CD14-positive monocyte (primary cell): ENCODE results near the gene PEAK1. TPM values are rescaled to one million over a fixed set of nuclear protein-coding genes. Genes with fewer than 3 reads are reported as not detected.

Source experiments
- DNase-seq, 3 donors: peaks; one replicate each; pipeline ENCODE4 v3.0.0-alpha.2; 2011 to 2022
- H2AFZ ChIP-seq: 2 replicates; pipeline ENCODE4 v1.6.0; 2012; ENCODE audit warnings: mild to moderate bottlenecking, low read depth, low read length, inconsistent platforms; ENCODE audit not compliant: insufficient read depth, poor library complexity, severe bottlenecking
- H3K27ac ChIP-seq, 2 donors: 1 replicate in 1 of 2; 2 replicates in 1 of 2; pipeline ENCODE4 v1.5.1; 2012 to 2013; ENCODE audit warnings: low read length in 2 of 2, control low read depth in 1 of 2, inconsistent platforms in 1 of 2, low read depth in 1 of 2, mild to moderate bottlenecking in 1 of 2
- H3K27me3 ChIP-seq, 2 donors: one replicate each; pipeline versions ENCODE4 v1.6.0 to v1.6.1; 2011 to 2013; ENCODE audit warnings: low read length in 2 of 2; ENCODE audit not compliant: control insufficient read depth in 2 of 2, insufficient read depth in 2 of 2
- H3K36me3 ChIP-seq, 2 donors: replicated peaks in 1 of 2; 1 replicate in 1 of 2; 2 replicates in 1 of 2; pipeline versions ENCODE4 v1.5.1 to v1.6.1; 2012 to 2013; ENCODE audit warnings: low read length in 2 of 2, control low read depth in 1 of 2, inconsistent platforms in 1 of 2, mild to moderate bottlenecking in 1 of 2; ENCODE audit not compliant: insufficient read depth in 2 of 2, control insufficient read depth in 1 of 2
- H3K4me1 ChIP-seq, 2 donors: 1 replicate in 1 of 2; 2 replicates in 1 of 2; pipeline versions ENCODE4 v1.5.1 to v1.6.1; 2012 to 2013; ENCODE audit warnings: low read length in 2 of 2, control low read depth in 1 of 2, inconsistent platforms in 1 of 2, mild to moderate bottlenecking in 1 of 2, moderate library complexity in 1 of 2; ENCODE audit not compliant: insufficient read depth in 2 of 2, control insufficient read depth in 1 of 2
- H3K4me2 ChIP-seq: replicated peaks from 2 replicates; pipeline ENCODE3; 2012; ENCODE audit warnings: low read length, moderate library complexity, mild to moderate bottlenecking; ENCODE audit not compliant: poor library complexity, severe bottlenecking; ENCODE audit errors: extremely low read depth
- H3K4me3 ChIP-seq, 3 experiments: fragments of 200-600 bp in 1 of 3; sonication (generic) in 1 of 3; replicated peaks in 1 of 3; 1 replicate in 2 of 3; 2 replicates in 1 of 3; pipeline ENCODE4 v1.5.1; 2011 to 2013; ENCODE audit warnings: low read length in 3 of 3, mild to moderate bottlenecking in 3 of 3, control low read depth in 2 of 3, low read depth in 2 of 3, inconsistent platforms in 1 of 3, moderate library complexity in 1 of 3
- H3K79me2 ChIP-seq: 2 replicates; pipeline ENCODE4 v1.6.0; 2012; ENCODE audit warnings: mild to moderate bottlenecking, control low read depth, inconsistent platforms, low read length, moderate library complexity; ENCODE audit not compliant: insufficient read depth
- H3K9ac ChIP-seq: 2 replicates; pipeline ENCODE4 v1.6.0; 2017; ENCODE audit warnings: low read length, mild to moderate bottlenecking; ENCODE audit not compliant: insufficient read depth, poor library complexity, severe bottlenecking
- H3K9me3 ChIP-seq, 2 donors: replicated peaks in 1 of 2; 1 replicate in 1 of 2; 2 replicates in 1 of 2; pipeline versions ENCODE4 v1.5.1 to v1.6.1; 2012 to 2013; ENCODE audit warnings: low read length in 2 of 2, control low read depth in 1 of 2; ENCODE audit not compliant: control insufficient read depth in 1 of 2, insufficient read depth in 1 of 2
- H4K20me1 ChIP-seq: 2 replicates; pipeline ENCODE4 v1.6.0; 2012; ENCODE audit warnings: mild to moderate bottlenecking, low read length, control low read depth, moderate library complexity; ENCODE audit not compliant: insufficient read depth
- H3K27ac Mint-ChIP-seq, 7 donors: one replicate each; pipeline ENCODE4 v1.8.0; 2020; ENCODE audit warnings: mild to moderate bottlenecking in 7 of 7, mixed read lengths in 7 of 7, moderate library complexity in 6 of 7, inconsistent platforms in 2 of 7
- H3K27me3 Mint-ChIP-seq, 3 donors: one replicate each; pipeline ENCODE4 v1.8.0; 2021 to 2022; ENCODE audit warnings: low read depth in 3 of 3, mild to moderate bottlenecking in 3 of 3, mixed read lengths in 3 of 3, moderate library complexity in 3 of 3, inconsistent platforms in 1 of 3
- H3K36me3 Mint-ChIP-seq, 2 donors: one replicate each; pipeline ENCODE4 v1.8.0; 2020; ENCODE audit warnings: mixed read lengths in 2 of 2, inconsistent platforms in 1 of 2, mild to moderate bottlenecking in 1 of 2
- H3K4me1 Mint-ChIP-seq: one replicate; pipeline ENCODE4 v1.8.0; 2020; ENCODE audit warnings: mild to moderate bottlenecking, mixed read lengths
- H3K4me3 Mint-ChIP-seq, 2 donors: one replicate each; pipeline ENCODE4 v1.8.0; 2020; ENCODE audit warnings: mild to moderate bottlenecking in 2 of 2, mixed read lengths in 2 of 2, moderate library complexity in 1 of 2
- H3K9me3 Mint-ChIP-seq, 7 donors: one replicate each; pipeline ENCODE4 v1.8.0; 2020 to 2022; ENCODE audit warnings: mixed read lengths in 7 of 7, mild to moderate bottlenecking in 6 of 7, moderate library complexity in 6 of 7, inconsistent platforms in 2 of 7
- WGBS: methylation state at CpG from one replicate; pipeline ENCODE4 v1.1.5; 2013; ENCODE audit warnings: missing lambda C conversion rate; ENCODE audit not compliant: insufficient coverage; 5-methylcytosine and 5-hydroxymethylcytosine counted together
- intact Hi-C, 2 donors: fragments of 100-400 bp; cut with micrococcal nuclease; formaldehyde crosslinking; loops; one replicate each; pipeline versions ENCODE4 v1.15.0 to v1.15.1; 2023
- polyA plus RNA-seq, 3 donors: library from polyadenylated mRNA; depleted of rRNA in 1 of 3; unstranded in 2 of 3; stranded (reverse) in 1 of 3; fragments of 300-500 nt in 2 of 3; fragments of >200 nt in 1 of 3; fragmentation: Illumina TruSeq in 2 of 3; gene quantifications; 1 replicate in 2 of 3; 2 replicates in 1 of 3; pipeline ENCODE4 v1.2.3, GENCODE V29; 2012 to 2021
- TF ChIP-seq, protein P1 (sequence below): fragments of 200-600 bp; IDR thresholded peaks from one replicate; pipeline ENCODE4 v1.8.0; 2022; ENCODE audit warnings: antibody characterized with exemption, mild to moderate bottlenecking

PEAK1 gene
- polyA plus RNA-seq, 3 donors = 0.85 to 8.7 (median 1.1) TPM

- Histone ChIP-seq H3K79me2 (no peaks in the 10 kb centered on the region), H3K4me1 (no peaks in the 10 kb centered on the region), H3K9ac (no peak overlapping the region), H3K4me3 (no peak overlapping the region), H3K27me3 (no peaks in the 10 kb centered on the region), H3K4me2 (no peak overlapping the region), H4K20me1 (no peaks in the 10 kb centered on the region), H2AFZ (no peak overlapping the region), H3K27ac (no peak overlapping the region), H3K9me3 (peaks cover 11 to 16% of the 10 kb centered on the region in 2 donors), H3K36me3 (peaks cover 0 to 5% of the 10 kb centered on the region in 2 donors)
- Mint-ChIP-seq H3K36me3 (peaks cover 30 to 35% of the 10 kb centered on the region in 2 donors), H3K4me3 (no peak overlapping the region), H3K9me3 (peaks cover 21 to 29% (median 27%) of the 10 kb centered on the region in 7 donors), H3K4me1 (no peaks in the 10 kb centered on the region), H3K27ac (no peak overlapping the region), H3K27me3 (no peaks in the 10 kb centered on the region)
- TF ChIP-seq, protein P1, sequence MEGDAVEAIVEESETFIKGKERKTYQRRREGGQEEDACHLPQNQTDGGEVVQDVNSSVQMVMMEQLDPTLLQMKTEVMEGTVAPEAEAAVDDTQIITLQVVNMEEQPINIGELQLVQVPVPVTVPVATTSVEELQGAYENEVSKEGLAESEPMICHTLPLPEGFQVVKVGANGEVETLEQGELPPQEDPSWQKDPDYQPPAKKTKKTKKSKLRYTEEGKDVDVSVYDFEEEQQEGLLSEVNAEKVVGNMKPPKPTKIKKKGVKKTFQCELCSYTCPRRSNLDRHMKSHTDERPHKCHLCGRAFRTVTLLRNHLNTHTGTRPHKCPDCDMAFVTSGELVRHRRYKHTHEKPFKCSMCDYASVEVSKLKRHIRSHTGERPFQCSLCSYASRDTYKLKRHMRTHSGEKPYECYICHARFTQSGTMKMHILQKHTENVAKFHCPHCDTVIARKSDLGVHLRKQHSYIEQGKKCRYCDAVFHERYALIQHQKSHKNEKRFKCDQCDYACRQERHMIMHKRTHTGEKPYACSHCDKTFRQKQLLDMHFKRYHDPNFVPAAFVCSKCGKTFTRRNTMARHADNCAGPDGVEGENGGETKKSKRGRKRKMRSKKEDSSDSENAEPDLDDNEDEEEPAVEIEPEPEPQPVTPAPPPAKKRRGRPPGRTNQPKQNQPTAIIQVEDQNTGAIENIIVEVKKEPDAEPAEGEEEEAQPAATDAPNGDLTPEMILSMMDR = no peak
- WGBS = no CpG with 5 or more reads among the region's 2 CpGs
- DNase-seq = no peak
- intact Hi-C loops = no loop called here
Observed at GRCh38 chr15:77138167-77138522, 281.8 kb downstream of the PEAK1 start.

- no peak overlapping the region for H3K27ac Mint-ChIP-seq
- H2AFZ ChIP-seq = no peak overlapping the region
- intact Hi-C loops = no loop called here
- H3K27me3 Mint-ChIP-seq = no peaks in the 10 kb centered on the region
- H3K36me3 Mint-ChIP-seq = peaks cover 30 to 38% of the 10 kb centered on the region in 2 donors
- no peak overlapping the region for H3K4me2 ChIP-seq
- H3K9me3 Mint-ChIP-seq = peaks cover 10 to 21% (median 15%) of the 10 kb centered on the region in 7 donors
- H3K4me3 ChIP-seq = no peak overlapping the region
- H3K27me3 ChIP-seq = no peaks in the 10 kb centered on the region
- H3K4me1 Mint-ChIP-seq = no peaks in the 10 kb centered on the region
- WGBS = no CpG with 5 or more reads among the region's 4 CpGs
- H3K9ac ChIP-seq = no peak overlapping the region
- H3K4me1 ChIP-seq = no peaks in the 10 kb centered on the region
- DNase-seq = no peak
- TF ChIP-seq, protein P1 = no peak
- H3K4me3 Mint-ChIP-seq = no peak overlapping the region
- H3K36me3 ChIP-seq = peaks cover 0 to 13% of the 10 kb centered on the region in 2 donors
- H3K79me2 ChIP-seq = no peaks in the 10 kb centered on the region
- peaks cover 2 to 11% of the 10 kb centered on the region in 2 donors for H3K9me3 ChIP-seq
- H4K20me1 ChIP-seq = no peaks in the 10 kb centered on the region
- H3K27ac ChIP-seq = no peak overlapping the region
Observed at GRCh38 chr15:77135181-77135580, 284.7 kb downstream of the PEAK1 start.
